Effector CD8-positive, alpha-beta T cell (primary cell): ENCODE results near the gene KRTAP5-5.
"Not testable (repeated sequence)": the region's sequence is repeated elsewhere in the genome, so short reads cannot be mapped to it uniquely, and the experiment has no call there.

Experiments used
- DNase-seq: peaks from one replicate; lab custom pipeline; 2025; lab: John Stamatoyannopoulos, UW
- total RNA-seq, 4 experiments: gene quantifications; one replicate each; lab custom pipeline; 2026; lab: John Stamatoyannopoulos, UW

The KRTAP5-5 gene
- 0 reads per million in 4 experiments for total RNA-seq

GRCh38 chr11:1629326-1630185, at the start of gene KRTAP5-5:
KRTAP5-5 (plus strand) TSS chr11:1629775; CDS start chr11:1629841, 66 bp downstream.
- no peak for DNase-seq

- no peak for DNase-seq
Observed at GRCh38 chr11:1581976-1582375, 47.6 kb upstream of the KRTAP5-5 start.

- not testable (repeated sequence) for DNase-seq
Observed at GRCh38 chr11:1582909-1583308, 46.7 kb upstream of the KRTAP5-5 start.

GRCh38 chr11:1584661-1585370, 44.8 kb upstream of the KRTAP5-5 start, which contains the start of gene KRTAP5-1:
KRTAP5-1 (minus strand) TSS chr11:1585283; CDS start chr11:1585249, 34 bp downstream.
- DNase-seq, result not testable (repeated sequence)

- DNase-seq, result no peak
Observed at GRCh38 chr11:1586699-1587098, 42.9 kb upstream of the KRTAP5-5 start.

- not testable (repeated sequence) for DNase-seq
Observed at GRCh38 chr11:1589191-1589963, 40.2 kb upstream of the KRTAP5-5 start.

GRCh38 chr11:1589996-1590395, 39.6 kb upstream of the KRTAP5-5 start:
- no peak for DNase-seq

GRCh38 chr11:1592628-1593027, 36.9 kb upstream of the KRTAP5-5 start:
- no peak for DNase-seq

- not testable (repeated sequence) for DNase-seq
Observed at GRCh38 chr11:1595994-1596575, 33.5 kb upstream of the KRTAP5-5 start.

GRCh38 chr11:1596576-1597121, 32.9 kb upstream of the KRTAP5-5 start:
- DNase-seq, result not testable (repeated sequence)

- DNase-seq, result no peak
Observed at GRCh38 chr11:1597331-1597993, 32.1 kb upstream of the KRTAP5-5 start.

GRCh38 chr11:1597994-1598380, 31.6 kb upstream of the KRTAP5-5 start, which contains the start of gene KRTAP5-2:
KRTAP5-2 (minus strand) TSS chr11:1598294; CDS start chr11:1598250, 44 bp downstream.
- no peak for DNase-seq

- not testable (repeated sequence) for DNase-seq
Observed at GRCh38 chr11:1598406-1598805, 31.2 kb upstream of the KRTAP5-5 start.

- DNase-seq, result no peak
Observed at GRCh38 chr11:1598816-1599215, 30.8 kb upstream of the KRTAP5-5 start.

GRCh38 chr11:1600626-1601025, 28.9 kb upstream of the KRTAP5-5 start:
- no peak for DNase-seq

- DNase-seq, result not testable (repeated sequence)
Observed at GRCh38 chr11:1601663-1602062, 27.9 kb upstream of the KRTAP5-5 start.

- no peak for DNase-seq
Observed at GRCh38 chr11:1603629-1604028, 25.9 kb upstream of the KRTAP5-5 start.

- DNase-seq, result no peak
Observed at GRCh38 chr11:1604181-1604580, 25.4 kb upstream of the KRTAP5-5 start.

GRCh38 chr11:1604711-1605110, 24.9 kb upstream of the KRTAP5-5 start:
- DNase-seq, result no peak

- not testable (repeated sequence) for DNase-seq
Observed at GRCh38 chr11:1605923-1606322, 23.7 kb upstream of the KRTAP5-5 start.
